HepG2 (cell line): ENCODE data around the gene RHBDD1. TPM values are rescaled to one million over a fixed set of nuclear protein-coding genes. Genes with fewer than 3 reads are reported as not detected.

ENCODE experiments used
- ATF7-NPFF ChIP-seq: sonication (generic); formaldehyde crosslinking; IDR thresholded peaks from 2 replicates; pipeline ENCODE4 v1.8.1; 2023; ENCODE audit warnings: mild to moderate bottlenecking, low read depth, missing genetic modification reagents, moderate library complexity
- ATM ChIP-seq: fragments of 450-650 bp; IDR thresholded peaks from 2 replicates; pipeline ENCODE4 v1.7.1; 2017; ENCODE audit warnings: mild to moderate bottlenecking, borderline replicate concordance
- CREB1 ChIP-seq, 2 experiments: fragments of 450-650 bp in 1 of 2; IDR thresholded peaks; 2 replicates each; pipeline ENCODE4 v1.6.1; 2016 to 2017; ENCODE audit warnings: control low read depth in 1 of 2, mild to moderate bottlenecking in 1 of 2, missing compliant biosample characterization in 1 of 2, missing genetic modification characterization in 1 of 2
- GRHL1 ChIP-seq: sonication (generic); formaldehyde crosslinking; conservative IDR thresholded peaks from 2 replicates; pipeline ENCODE4 v1.8.0; 2022; ENCODE audit warnings: missing genetic modification reagents
- HBP1 ChIP-seq: IDR thresholded peaks from 2 replicates; pipeline ENCODE4 v1.6.1; 2016; ENCODE audit warnings: low read depth, control low read depth
- HOMEZ ChIP-seq: IDR thresholded peaks from 2 replicates; pipeline ENCODE4 v1.6.1; 2016; ENCODE audit warnings: low read depth
- IKZF4 ChIP-seq: sonication (generic); formaldehyde crosslinking; IDR thresholded peaks from 2 replicates; pipeline ENCODE4 v1.5.1; 2020; ENCODE audit warnings: borderline replicate concordance, mild to moderate bottlenecking, low read depth, missing genetic modification reagents; ENCODE audit errors: not compliant biosample characterization
- NFKBIZ ChIP-seq: IDR thresholded peaks from 2 replicates; pipeline ENCODE4 v1.6.1; 2018; ENCODE audit warnings: missing genetic modification reagents, missing compliant biosample characterization
- ZBTB42 ChIP-seq: sonication (generic); formaldehyde crosslinking; IDR thresholded peaks from 2 replicates; pipeline ENCODE4 v1.5.0; 2020; ENCODE audit warnings: mild to moderate bottlenecking, missing genetic modification reagents
- ZNF232 ChIP-seq: sonication (generic); formaldehyde crosslinking; IDR thresholded peaks from 2 replicates; pipeline ENCODE4 v1.4.0; 2020; ENCODE audit warnings: missing genetic modification reagents, borderline replicate concordance
- ZNF318 ChIP-seq: sonication (generic); formaldehyde crosslinking; IDR thresholded peaks from 2 replicates; pipeline ENCODE4 v1.4.0; 2020; ENCODE audit warnings: mild to moderate bottlenecking, missing genetic modification reagents
- ZNF747 ChIP-seq: sonication (generic); formaldehyde crosslinking; IDR thresholded peaks from 2 replicates; pipeline ENCODE4 v1.8.1; 2023; ENCODE audit warnings: missing genetic modification reagents, mild to moderate bottlenecking, borderline replicate concordance
- ZNF780A ChIP-seq: sonication (generic); formaldehyde crosslinking; IDR thresholded peaks from 2 replicates; pipeline ENCODE4 v1.8.0; 2022; ENCODE audit warnings: mild to moderate bottlenecking, missing genetic modification reagents, moderate library complexity
- ZZZ3 ChIP-seq: sonication (generic); formaldehyde crosslinking; IDR thresholded peaks from 2 replicates; pipeline ENCODE4 v1.4.0; 2020; ENCODE audit warnings: missing genetic modification reagents, mild to moderate bottlenecking, borderline replicate concordance
- polyA plus RNA-seq, 8 experiments: library from polyadenylated mRNA; depleted of rRNA in 3 of 8; stranded (reverse) in 7 of 8; unstranded in 1 of 8; fragments of >200 nt; fragmentation: Illumina TruSeq in 4 of 8; extraction: Trizol in 4 of 8; gene quantifications; 2 replicates each; pipeline versions ENCODE4 v1.2.1 to v1.2.3, GENCODE V29; 2011 to 2016; ENCODE audit warnings: low read depth in 4 of 8, missing spikeins in 1 of 8, mixed read lengths in 1 of 8; ENCODE audit not compliant: insufficient read depth in 1 of 8
- total RNA-seq, 5 experiments: library from RNA; depleted of rRNA; stranded (reverse); fragments of >200 nt; fragmentation: Illumina TruSeq; extraction: Trizol; gene quantifications; 2 replicates each; pipeline ENCODE4 v1.2.3, GENCODE V29; 2016; ENCODE audit warnings: low read depth in 1 of 5

Gene RHBDD1
- total and polyA plus RNA-seq, 2 of the 13 experiments (the other 11 are each of a cell fraction or from before 2014, with no cell fraction given): 8.2 to 9.5 TPM

- TF ChIP-seq HBP1 (CRISPR knock-in tag) (no peak; the same call in 1 of the 2 replicates), NFKBIZ (CRISPR knock-in tag) (peak; percentile 89), HOMEZ (peak; percentile 98), ZNF232 (CRISPR knock-in tag) (0 out of 2 replicates have a peak, but pooled peaks have one; percentile 30), ZZZ3 (CRISPR knock-in tag) (no peak), CREB1 (IDR thresholded peaks at IDR 0.05) (no peak), CREB1 (CRISPR knock-in tag; IDR thresholded peaks at IDR 0.05) (peak; percentile 83), ATF7-NPFF (CRISPR knock-in tag) (no peak; the same call in none of the 2 replicates), IKZF4 (peak; percentile 28), ZBTB42 (CRISPR knock-in tag) (no peak), ZNF747 (CRISPR knock-in tag) (peak; percentile 69; the same call in 1 of the 2 replicates), ZNF318 (CRISPR knock-in tag) (peak; percentile 42; the same call in 1 of the 2 replicates), ZNF780A (CRISPR knock-in tag) (no peak), GRHL1 (CRISPR knock-in tag) (no peak), ATM (no peak)
Observed at GRCh38 chr2:226799976-226800940, 35.6 kb upstream of the RHBDD1 start (continued).
